GM12891 (cell line): Measurements from ENCODE around the gene SLC8A2.

Experiments
- PAX5 ChIP-seq: IDR thresholded peaks from 2 replicates; pipeline ENCODE4 v1.6.1; 2011; ENCODE audit warnings: low read length, moderate library complexity, mild to moderate bottlenecking; ENCODE audit not compliant: insufficient read depth, severe bottlenecking
- POLR2A ChIP-seq: IDR thresholded peaks from 2 replicates; pipeline ENCODE4 v1.6.1; 2011; ENCODE audit warnings: low read depth, low read length, control low read depth
- POLR2AphosphoS5 ChIP-seq: IDR thresholded peaks from 2 replicates; pipeline ENCODE4 v1.6.1; 2011; ENCODE audit warnings: low read depth, low read length, control low read depth
- POU2F2 ChIP-seq: IDR thresholded peaks from 2 replicates; pipeline ENCODE4 v1.6.1; 2011; ENCODE audit warnings: low read depth, mild to moderate bottlenecking, control low read depth, low read length, moderate library complexity
- SPI1 ChIP-seq: IDR thresholded peaks from 2 replicates; pipeline ENCODE4 v1.6.1; 2011; ENCODE audit warnings: low read depth, low read length, control low read depth
- TAF1 ChIP-seq: IDR thresholded peaks from 2 replicates; pipeline ENCODE4 v1.6.1; 2011; ENCODE audit warnings: low read depth, low read length, control low read depth

GRCh38 chr19:47407417-47407774 is 64.3 kb downstream of the SLC8A2 start:
- no peak for TF ChIP-seq POLR2AphosphoS5
- TF ChIP-seq POU2F2 = no peak
- no peak for TF ChIP-seq POLR2A
- no peak for TF ChIP-seq PAX5
- no peak for TF ChIP-seq TAF1
- TF ChIP-seq SPI1 = no peak
